CD4-positive, alpha-beta T cell treated with Interleukin-12 subunit alpha and Interleukin-12 subunit beta, for 1 hour (primary cell): ENCODE data around the gene HPS1.
"Not testable (repeated sequence)": the region's sequence is repeated elsewhere in the genome, so short reads cannot be mapped to it uniquely, and the experiment has no call there.

ENCODE experiments used
- DNase-seq: peaks from one replicate; pipeline ENCODE4 v3.0.0-alpha.2; 2020

HPS1 gene

DNA sequence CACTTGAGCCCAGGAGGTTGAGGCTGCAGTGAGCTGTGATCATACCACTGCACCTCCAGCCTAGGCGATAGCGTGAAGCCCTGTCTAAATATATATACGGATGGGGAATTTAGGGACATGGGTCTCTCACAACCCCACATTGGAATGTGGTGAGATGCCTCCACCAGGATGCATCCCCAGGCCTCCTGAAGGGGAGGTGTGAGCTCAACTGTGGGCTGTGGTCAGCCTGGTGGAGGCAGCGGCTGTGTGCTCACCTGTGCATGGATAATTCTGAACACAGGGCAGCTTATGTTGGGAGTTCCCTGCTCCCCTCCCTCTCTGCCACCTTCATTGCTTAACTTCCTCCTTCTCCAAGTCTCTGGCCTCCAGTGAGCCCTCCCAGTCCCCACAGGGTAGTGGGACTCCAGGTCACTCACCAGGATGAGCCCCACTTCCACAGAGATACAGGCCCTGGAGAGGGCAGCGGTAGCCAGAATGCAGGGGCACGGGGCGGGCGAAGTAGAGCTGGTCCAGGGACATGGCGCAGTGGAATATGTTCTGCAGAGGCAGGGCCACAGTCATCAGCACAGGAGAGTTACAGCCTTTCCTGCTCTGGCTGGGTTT is 62.1 kb downstream of the HPS1 start:
- DNase-seq, result no peak

DNA sequence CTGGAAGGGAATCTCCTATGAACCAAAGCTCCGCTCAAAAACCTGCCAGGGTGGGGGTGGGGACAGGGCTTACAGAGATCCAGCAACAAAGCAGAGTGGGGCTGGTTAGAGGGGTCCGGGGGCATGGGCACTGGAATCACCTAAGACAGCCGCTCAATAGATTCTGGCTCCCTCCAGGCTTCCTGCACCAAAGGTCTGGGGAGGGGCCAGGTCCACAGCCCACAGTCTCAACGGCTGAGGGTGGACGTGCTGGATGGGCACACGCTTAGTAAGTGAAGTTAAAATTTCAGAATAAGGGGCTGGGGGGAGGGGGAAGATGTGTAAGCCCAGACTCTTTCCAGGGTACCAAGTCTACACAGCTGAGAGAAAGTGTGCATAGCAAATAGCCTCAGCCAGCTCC is 62.9 kb downstream of the HPS1 start:
- DNase-seq, result no peak

DNA sequence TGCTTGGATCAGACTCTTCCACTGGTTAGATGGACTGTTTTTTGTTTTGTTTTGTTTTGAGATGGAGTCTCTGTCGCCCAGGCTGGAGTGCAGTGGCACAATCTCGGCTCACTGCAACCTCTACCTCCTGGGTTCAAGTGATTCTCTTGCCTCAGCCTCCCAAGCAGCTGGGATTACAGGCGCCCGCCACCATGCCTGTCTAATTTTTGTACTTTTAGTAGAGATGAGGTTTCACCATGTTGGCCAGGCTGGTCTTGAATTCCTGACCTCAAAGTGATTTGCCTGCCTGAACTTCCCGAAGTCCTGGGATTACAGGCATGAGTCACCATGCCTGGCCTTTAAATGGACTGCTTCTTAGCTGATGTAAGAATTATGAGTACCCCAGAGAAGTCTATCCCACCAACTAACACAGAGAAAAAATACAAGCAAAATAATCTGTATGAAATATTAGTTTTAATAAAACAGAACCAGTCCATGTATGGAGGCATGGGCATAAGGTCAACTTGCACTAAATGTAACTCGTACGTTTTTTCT is 63.5 kb downstream of the HPS1 start:
- not testable (repeated sequence) for DNase-seq

DNA sequence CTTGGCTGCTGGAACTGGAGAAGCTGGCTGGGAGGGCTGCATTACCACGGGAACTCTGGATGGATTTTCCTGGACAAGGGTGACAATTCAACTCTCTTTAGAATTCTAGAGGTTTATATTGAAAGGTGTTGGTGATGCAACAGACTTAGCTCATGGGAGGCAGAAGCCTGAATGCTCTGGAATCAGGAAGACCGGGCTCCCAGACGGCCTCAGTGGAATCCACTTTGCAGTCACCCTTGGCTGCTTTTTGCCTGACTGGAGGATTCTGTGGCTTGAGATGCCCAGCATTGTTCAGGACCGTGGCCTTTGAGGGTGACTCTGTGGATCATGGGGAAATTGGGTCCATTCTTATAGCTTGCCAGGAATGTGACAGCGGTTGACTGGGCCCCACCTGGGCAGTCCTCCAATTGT is 64.0 kb downstream of the HPS1 start:
- no peak for DNase-seq

DNA sequence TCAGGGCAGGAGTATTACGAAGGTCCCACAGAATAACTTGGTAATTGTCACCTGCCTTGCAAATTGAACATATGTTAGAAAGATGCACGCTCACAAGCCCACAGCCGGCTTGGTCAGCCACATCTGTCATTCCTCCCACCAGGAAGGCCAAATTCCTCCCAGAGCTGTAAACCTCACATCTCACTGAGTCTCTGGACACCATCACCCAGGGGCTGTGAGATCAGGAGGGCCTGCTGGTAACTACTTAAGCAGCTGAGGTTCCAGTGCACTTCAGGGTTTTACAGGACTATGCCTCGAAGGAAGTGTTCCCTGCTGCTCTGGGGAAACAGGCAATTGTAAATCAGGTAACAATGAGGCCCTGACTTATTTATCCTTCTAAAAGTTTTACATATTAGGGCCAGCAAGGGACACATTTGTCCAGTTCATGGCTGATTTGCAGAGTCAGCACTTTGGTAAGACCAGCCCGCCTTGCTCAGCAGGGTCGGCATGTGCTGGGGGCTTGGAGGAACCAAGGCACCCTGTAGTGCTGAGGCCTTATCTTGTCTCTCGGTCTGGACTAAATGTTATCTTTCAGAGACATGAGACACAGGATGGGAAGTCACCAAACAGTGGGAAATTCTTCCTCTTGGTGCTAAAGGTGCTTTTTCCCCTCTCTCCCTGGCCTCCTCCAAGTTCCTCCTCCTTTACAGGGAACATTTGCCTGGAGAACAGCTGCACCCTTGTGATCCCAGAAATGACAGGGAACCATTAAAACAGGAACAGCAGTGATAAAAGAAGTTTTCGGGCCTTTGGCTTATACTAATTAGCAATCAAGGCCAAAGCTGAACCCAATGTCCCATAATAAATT is 66.0 kb downstream of the HPS1 start:
- no peak for DNase-seq

DNA sequence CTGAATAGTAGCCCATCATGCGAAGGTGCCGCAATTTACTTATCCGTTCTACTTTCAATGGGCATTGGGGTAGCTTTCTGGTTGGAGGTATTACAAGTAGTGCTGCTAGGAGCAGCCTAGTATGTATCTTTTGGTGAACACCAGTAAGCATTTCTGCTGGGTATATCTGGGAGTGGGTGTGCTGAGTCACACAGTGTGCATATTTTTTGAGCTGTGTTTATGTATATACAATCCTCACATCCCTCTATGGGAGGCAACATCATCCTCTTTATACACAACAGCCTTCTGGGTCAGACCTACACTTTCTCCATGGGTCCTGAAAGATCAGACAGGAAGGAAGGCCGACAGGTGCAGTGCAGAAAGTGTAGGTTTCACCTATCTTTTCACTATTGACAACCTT is 68.0 kb downstream of the HPS1 start:
- DNase-seq, result no peak

DNA sequence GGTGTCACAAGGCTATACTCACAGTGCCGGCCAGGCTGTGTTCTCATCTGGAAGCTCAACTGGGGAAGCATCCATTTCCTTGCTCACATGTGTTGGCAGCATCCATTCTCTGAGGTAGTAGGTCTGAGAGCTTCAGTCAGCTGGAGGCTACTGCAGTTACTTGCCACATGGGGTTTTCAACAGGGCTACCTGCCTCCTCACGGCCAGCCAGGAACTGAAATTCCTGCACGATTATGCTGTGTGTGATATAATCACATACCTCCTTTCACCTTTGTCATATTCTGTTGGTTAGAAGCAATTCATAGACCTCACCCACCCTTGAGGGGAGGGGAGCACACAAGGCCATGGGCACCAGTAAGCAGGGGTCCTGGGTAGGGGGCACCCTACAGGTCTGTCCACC is 69.2 kb downstream of the HPS1 start:
- no peak for DNase-seq

DNA sequence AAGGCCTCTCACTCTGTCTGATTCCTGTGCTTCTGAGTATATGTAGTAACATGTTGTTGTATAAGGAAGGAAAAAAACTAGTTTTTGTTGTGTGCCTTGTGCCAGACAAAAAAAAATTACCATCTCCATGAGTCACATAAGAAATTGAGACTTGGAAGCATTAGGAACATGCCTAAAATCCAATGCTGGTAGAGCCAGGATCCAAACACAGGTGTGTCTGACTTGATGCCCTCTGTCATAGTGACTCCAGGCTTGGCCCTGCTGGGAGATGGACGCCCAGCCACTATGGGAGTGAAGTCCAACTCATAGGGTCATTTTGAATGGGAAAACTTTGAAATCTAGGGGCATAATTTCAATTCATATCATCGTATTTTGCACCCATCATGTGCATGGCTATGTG is 69.7 kb downstream of the HPS1 start:
- no peak for DNase-seq

DNA sequence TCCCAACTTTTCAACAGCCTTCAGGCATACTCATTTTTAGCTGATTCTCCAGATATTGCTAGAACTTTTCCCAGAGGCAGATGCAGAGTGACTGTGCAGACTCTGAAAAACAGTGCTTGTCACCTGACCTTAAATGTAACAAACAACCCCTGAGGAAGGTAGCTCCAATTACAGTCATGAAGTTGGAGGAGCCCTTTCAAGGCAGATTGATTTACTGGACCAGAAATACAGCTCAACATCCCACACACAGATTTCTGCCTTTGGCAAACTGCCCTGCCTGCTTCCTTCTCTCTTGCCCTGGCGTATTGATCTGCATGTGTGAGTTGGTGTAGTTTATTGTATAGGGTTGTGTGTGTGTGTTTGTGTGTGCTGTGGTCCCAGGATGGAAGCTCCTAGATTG is 70.2 kb downstream of the HPS1 start:
- no peak for DNase-seq

DNA sequence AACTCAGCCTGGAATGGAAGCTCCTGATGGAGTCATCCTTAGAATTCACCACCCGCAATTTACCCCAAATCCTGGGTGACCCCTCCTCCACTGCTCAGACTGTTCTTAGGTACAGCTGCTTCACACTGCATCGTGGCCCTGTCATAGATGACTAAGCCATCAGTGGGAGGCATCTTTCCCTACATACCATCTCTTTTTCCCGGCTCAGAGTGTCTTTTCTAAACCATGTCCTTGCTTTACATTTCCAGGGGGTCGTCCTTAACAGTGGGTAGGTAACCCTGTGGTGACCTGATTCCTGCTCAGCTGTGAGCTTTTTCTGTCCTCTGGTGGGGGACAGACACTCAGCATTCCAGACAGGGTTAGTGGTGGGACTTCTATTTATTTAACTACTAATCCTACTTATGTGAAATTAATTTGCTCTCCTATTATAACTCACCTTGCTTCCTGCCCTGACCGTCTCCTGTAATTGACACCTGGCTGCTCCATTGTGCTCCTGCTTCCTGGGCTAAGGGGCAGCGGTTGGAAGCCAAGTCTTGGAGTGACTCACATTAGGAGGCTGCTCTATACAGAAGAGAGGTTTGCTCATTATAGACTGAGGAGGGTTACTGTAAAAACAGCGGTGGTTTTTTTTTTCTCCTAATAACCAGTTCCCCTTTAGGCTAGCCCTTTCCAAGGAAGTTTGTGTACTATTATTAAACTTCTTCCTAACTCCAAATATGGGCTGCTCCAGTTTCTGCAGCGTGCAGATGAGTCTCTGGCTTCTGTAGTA is 72.3 kb downstream of the HPS1 start:
- no peak for DNase-seq

DNA sequence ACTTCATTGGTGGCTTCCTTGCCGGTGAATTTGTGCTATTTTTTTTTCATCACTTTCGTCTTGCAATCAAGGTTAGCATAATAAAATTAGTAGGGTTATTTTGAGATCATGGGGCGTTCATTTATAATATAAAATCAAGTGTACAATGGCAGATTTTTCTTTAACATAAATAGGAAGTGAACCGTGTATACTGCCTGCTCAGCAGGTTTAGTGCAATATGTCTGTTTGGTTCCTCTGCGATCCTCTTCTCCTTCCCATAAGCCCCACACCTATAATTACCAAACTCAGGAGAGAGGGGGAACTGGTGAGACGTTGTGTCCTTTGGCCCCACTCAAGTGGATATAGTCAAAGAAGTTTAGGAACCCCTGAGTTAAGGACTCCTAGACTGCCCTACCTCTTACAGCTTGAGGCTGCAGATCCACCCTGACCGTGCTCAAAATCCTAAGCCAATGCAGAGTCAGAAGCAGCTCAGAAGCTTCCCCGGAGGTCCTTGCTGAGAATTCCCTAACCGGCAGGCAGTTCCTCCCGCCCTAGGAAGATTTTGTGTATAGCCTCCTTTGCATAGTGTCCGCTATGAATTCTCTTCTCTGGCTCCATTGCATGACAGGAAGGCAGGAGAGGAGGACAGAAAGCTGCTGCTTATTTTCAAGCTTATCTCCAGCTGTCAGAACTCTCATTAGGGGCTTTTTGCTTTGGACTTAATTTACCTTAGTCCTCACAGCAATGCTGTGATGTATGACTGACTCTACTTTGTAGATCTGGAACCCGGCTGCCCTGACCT is 73.3 kb downstream of the HPS1 start:
- no peak for DNase-seq

DNA sequence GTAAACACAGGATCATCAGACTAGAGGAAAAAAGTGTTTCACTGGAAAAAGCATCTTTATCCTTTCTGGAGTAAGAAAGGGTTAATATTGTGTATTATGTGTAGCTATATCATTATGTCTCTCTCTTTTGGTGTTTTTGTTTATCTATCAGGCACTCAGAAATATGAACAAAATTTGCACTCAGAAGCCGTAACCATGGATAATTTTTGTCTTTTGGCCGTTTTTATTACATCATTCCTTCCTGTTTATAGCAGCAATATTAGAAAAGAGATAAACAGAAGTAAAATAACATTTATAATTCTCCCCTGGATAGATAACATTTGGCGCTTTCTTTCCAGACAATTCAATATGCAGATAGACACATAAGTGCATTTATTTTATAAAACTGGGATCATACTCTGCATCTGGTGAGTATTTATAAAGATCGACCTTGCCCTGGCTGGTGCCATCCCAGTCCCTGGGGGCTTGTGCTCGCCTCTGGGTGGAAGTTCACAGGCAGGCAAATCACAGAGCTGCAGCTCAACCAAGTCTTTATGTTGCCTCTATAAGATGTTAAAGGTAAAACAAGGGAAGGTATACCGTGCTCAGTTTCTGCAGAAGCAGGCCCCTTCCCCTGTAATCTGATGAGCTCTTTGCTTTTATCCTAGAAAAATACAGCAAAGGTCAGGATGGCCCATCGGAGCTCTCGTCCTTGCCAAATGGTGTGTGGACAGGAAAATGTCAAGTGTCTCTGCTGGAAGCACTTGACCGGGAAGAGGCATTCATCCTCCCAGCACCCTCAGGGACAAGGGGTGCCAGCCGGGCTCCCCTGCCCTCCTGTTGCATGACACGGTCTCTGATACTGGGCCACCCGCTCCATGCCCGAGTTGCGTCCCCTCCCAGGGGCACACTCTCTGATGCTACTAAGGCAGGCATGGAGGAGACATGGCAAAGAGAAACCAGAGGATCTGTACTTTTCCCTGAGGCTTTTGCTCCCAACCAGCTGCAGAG is 75.6 kb downstream of the HPS1 start:
- no peak for DNase-seq

DNA sequence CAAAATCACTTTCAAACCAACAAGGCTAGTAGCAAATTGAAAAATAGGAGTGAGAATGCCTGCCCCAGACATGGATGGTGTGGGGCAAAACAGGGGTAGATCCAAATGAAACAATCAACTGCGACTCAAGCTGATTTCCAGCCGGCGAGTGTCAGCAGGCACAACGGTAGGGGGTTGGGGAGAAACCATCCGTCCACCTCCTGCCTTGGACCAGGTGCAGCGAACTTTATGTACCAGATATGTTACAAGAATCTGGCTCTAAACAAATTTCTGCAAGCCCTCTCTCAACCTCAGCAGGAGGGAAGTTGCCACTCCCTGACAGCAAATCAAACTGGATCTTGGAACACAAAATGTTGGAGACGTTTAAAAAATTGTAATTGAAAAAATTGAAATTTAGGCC is 76.9 kb downstream of the HPS1 start:
- DNase-seq, result no peak

DNA sequence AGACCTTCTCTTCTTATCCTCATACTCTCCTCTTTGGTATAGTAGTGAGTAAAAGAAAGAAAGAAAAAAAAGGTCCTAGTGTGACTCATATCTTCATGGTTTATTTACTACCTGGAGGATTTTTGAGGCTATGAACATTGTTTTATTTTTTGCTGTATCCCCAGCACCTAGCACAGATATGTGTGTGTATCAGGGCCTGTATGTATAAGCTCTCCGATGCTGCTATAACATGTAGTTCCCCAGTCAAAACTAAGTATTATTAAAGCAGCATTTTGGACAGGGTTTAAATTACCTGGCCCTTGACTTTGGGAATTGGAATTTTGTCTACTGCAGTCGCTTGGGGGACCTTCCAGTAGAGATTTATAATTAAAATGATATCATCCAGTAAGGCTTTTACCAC is 78.1 kb downstream of the HPS1 start:
- DNase-seq, result no peak

DNA sequence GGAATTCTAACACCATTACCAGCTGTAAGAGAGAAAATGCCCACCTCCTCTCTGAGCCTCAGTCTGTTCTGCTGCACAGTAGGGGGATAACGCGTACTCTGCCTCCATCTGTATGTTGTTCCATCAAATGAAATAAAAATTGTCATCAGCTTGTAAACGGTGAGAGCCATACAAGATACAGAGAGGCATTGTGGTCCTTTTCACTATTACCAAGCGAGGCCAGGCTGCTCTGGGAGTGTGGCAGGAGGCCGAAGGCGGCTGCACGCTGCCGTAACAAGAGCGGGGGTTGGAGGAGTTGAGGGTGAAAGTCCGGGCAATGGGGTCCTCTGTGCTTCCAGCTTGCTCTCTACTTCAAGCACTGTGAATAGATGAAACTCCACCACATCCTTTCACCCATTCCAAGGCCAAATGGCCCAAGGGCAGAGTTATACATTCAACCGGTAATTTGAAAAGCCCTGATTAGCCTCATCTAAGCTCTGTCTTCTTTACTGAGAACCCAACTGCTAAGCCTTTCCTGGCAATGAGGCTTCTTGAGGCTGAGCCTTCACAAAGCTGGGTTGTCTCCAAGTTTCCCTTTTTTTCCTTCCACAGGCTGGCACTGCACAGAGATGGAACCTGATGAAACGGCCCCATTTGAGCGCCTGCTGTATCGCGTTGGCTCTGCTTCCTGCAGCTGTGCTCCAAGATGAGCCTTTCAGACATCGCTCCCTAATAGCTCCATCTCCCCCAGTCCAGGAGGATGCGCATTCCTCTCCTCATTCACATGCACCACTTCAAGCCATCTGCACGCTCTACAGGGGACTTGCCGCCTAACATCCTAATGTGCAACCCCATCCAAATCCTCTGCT is 78.9 kb downstream of the HPS1 start:
- DNase-seq, result no peak
